ENCODE results near the gene GLCCI1.

- no peak for TF ChIP-seq CTCF (IDR thresholded peaks at IDR 0.05; ENCODE audit: insufficient read depth, low read length)
- TF ChIP-seq GABPA (IDR thresholded peaks at IDR 0.05; ENCODE audit: low read depth): no peak
- no peak for TF ChIP-seq SPI1 (IDR thresholded peaks at IDR 0.05; ENCODE audit: borderline replicate concordance, low read depth)
Measured at GRCh38 chr7:7956531-7957128, 12.0 kb upstream of the GLCCI1 start.
